HepG2 (cell line): ENCODE measurements around the gene BYSL. TPM values are rescaled to one million over a fixed set of nuclear protein-coding genes. Genes with fewer than 3 reads are reported as not detected.

Experiments used
- AKNA ChIP-seq: sonication (generic); formaldehyde crosslinking; IDR thresholded peaks from 2 replicates; pipeline ENCODE4 v1.4.0; 2020; ENCODE audit warnings: missing genetic modification reagents, borderline replicate concordance
- CBX2 ChIP-seq, 2 experiments: fragments of 200-600 bp in 1 of 2; sonication (generic); formaldehyde crosslinking in 1 of 2; IDR thresholded peaks; 2 replicates each; pipeline versions ENCODE4 v1.7.0 to v1.8.1; 2018 to 2022; ENCODE audit warnings: low read depth in 2 of 2, low read length in 1 of 2, mild to moderate bottlenecking in 1 of 2, missing genetic modification reagents in 1 of 2
- FOXP4 ChIP-seq: sonication (generic); formaldehyde crosslinking; IDR thresholded peaks from 2 replicates; pipeline ENCODE4 v1.4.0; 2020; ENCODE audit warnings: missing genetic modification reagents
- HHEX ChIP-seq: IDR thresholded peaks from 2 replicates; pipeline ENCODE4 v1.6.1; 2016; ENCODE audit warnings: control low read depth
- HMG20B ChIP-seq: conservative IDR thresholded peaks from 2 replicates; pipeline ENCODE4 v1.6.1; 2016; ENCODE audit warnings: missing genetic modification reagents, missing compliant biosample characterization
- MEIS2 ChIP-seq: sonication (generic); formaldehyde crosslinking; IDR thresholded peaks from 2 replicates; pipeline ENCODE4 v1.9.0; 2021; ENCODE audit warnings: mild to moderate bottlenecking, missing genetic modification reagents
- MYPOP ChIP-seq: sonication (generic); formaldehyde crosslinking; IDR thresholded peaks from 2 replicates; pipeline ENCODE4 v1.8.1; 2023; ENCODE audit warnings: mild to moderate bottlenecking, moderate library complexity, missing genetic modification reagents
- NFKBIZ ChIP-seq: IDR thresholded peaks from 2 replicates; pipeline ENCODE4 v1.6.1; 2018; ENCODE audit warnings: missing genetic modification reagents, missing compliant biosample characterization
- NR2F1 ChIP-seq, 2 experiments: fragments of 450-650 bp in 1 of 2; formaldehyde crosslinking in 1 of 2; IDR thresholded peaks; 2 replicates each; pipeline versions ENCODE4 v1.5.0 to v1.6.1; 2016 to 2020; ENCODE audit warnings: mild to moderate bottlenecking in 1 of 2, missing compliant biosample characterization in 1 of 2, missing genetic modification reagents in 1 of 2, moderate library complexity in 1 of 2
- PAX8 ChIP-seq: sonication (generic); formaldehyde crosslinking; IDR thresholded peaks from 2 replicates; pipeline ENCODE4 v1.8.0; 2022; ENCODE audit warnings: mild to moderate bottlenecking, missing genetic modification reagents, borderline replicate concordance
- PHF20 ChIP-seq: sonication (generic); formaldehyde crosslinking; IDR thresholded peaks from 2 replicates; pipeline ENCODE4 v1.5.0; 2020; ENCODE audit warnings: mild to moderate bottlenecking, missing genetic modification reagents
- POLR2G ChIP-seq: fragments of 200-400 bp; formaldehyde crosslinking; IDR thresholded peaks from 2 replicates; pipeline ENCODE4 v1.6.1; 2018; ENCODE audit warnings: mild to moderate bottlenecking, low read depth, low read length, moderate library complexity
- RELA ChIP-seq: sonication (generic); formaldehyde crosslinking; IDR thresholded peaks from 2 replicates; pipeline ENCODE4 v1.4.0; 2020; ENCODE audit warnings: missing genetic modification reagents
- SALL2 ChIP-seq: sonication (generic); formaldehyde crosslinking; IDR thresholded peaks from 2 replicates; pipeline ENCODE4 v1.8.1; 2023; ENCODE audit warnings: mild to moderate bottlenecking, missing genetic modification reagents, inconsistent platforms
- SIN3B ChIP-seq: fragments of 150-350 bp; IDR thresholded peaks from 2 replicates; pipeline ENCODE4 v1.6.1; 2014; ENCODE audit warnings: low read length
- TFDP2 ChIP-seq: sonication (generic); formaldehyde crosslinking; IDR thresholded peaks from 2 replicates; pipeline ENCODE4 v1.4.0; 2020; ENCODE audit warnings: missing genetic modification reagents
- ZC3H4 ChIP-seq: sonication (generic); formaldehyde crosslinking; IDR thresholded peaks from 2 replicates; pipeline ENCODE4 v1.4.0; 2020; ENCODE audit warnings: missing genetic modification reagents, borderline replicate concordance
- ZFP36 ChIP-seq: fragments of 150-350 bp; IDR thresholded peaks from 2 replicates; pipeline ENCODE4 v1.6.1; 2018; ENCODE audit warnings: borderline replicate concordance, low read length, low read depth; ENCODE audit not compliant: partially characterized antibody
- ZMYM2 ChIP-seq: sonication (generic); formaldehyde crosslinking; IDR thresholded peaks from 2 replicates; pipeline ENCODE4 v1.8.0; 2022; ENCODE audit warnings: mild to moderate bottlenecking, missing genetic modification reagents
- ZNF337 ChIP-seq: sonication (generic); formaldehyde crosslinking; IDR thresholded peaks from 2 replicates; pipeline ENCODE4 v1.5.1; 2020; ENCODE audit warnings: missing genetic modification reagents, low read depth, mild to moderate bottlenecking, borderline replicate concordance
- ZNF382 ChIP-seq: sonication (generic); formaldehyde crosslinking; IDR thresholded peaks from 2 replicates; pipeline ENCODE4 v1.5.0; 2020; ENCODE audit warnings: missing genetic modification reagents, mild to moderate bottlenecking, borderline replicate concordance
- ZNF614 ChIP-seq: IDR thresholded peaks from 2 replicates; pipeline ENCODE4 v1.6.1; 2018; ENCODE audit warnings: missing biosample characterization, missing genetic modification reagents, inconsistent platforms, borderline replicate concordance
- ZNF747 ChIP-seq: sonication (generic); formaldehyde crosslinking; IDR thresholded peaks from 2 replicates; pipeline ENCODE4 v1.8.1; 2023; ENCODE audit warnings: missing genetic modification reagents, mild to moderate bottlenecking, borderline replicate concordance
- polyA plus RNA-seq, 8 experiments: library from polyadenylated mRNA; depleted of rRNA in 3 of 8; stranded (reverse) in 7 of 8; unstranded in 1 of 8; fragments of >200 nt; fragmentation: Illumina TruSeq in 4 of 8; extraction: Trizol in 4 of 8; gene quantifications; 2 replicates each; pipeline versions ENCODE4 v1.2.1 to v1.2.3, GENCODE V29; 2011 to 2016; ENCODE audit warnings: low read depth in 4 of 8, missing spikeins in 1 of 8, mixed read lengths in 1 of 8; ENCODE audit not compliant: insufficient read depth in 1 of 8
- total RNA-seq, 5 experiments: library from RNA; depleted of rRNA; stranded (reverse); fragments of >200 nt; fragmentation: Illumina TruSeq; extraction: Trizol; gene quantifications; 2 replicates each; pipeline ENCODE4 v1.2.3, GENCODE V29; 2016; ENCODE audit warnings: low read depth in 1 of 5

BYSL gene
- total and polyA plus RNA-seq, 2 of the 13 experiments (the other 11 are each of a cell fraction or from before 2014, with no cell fraction given): 27.9 to 28.6 TPM

GRCh38 chr6:41921712-41921998 is 356 bp downstream of the BYSL start (continued):
- no peak for TF ChIP-seq PHF20 (CRISPR knock-in tag)
- TF ChIP-seq FOXP4: 0 out of 2 replicates have a peak, but pooled peaks have one; percentile 6
- TF ChIP-seq MEIS2 (CRISPR knock-in tag): no peak
- no peak for TF ChIP-seq AKNA (CRISPR knock-in tag)
- TF ChIP-seq NFKBIZ (CRISPR knock-in tag): no peak
- TF ChIP-seq ZC3H4 (CRISPR knock-in tag): no peak; the same call in 1 of the 2 replicates
- no peak for TF ChIP-seq ZNF382 (CRISPR knock-in tag)
- TF ChIP-seq ZFP36: no peak
- TF ChIP-seq POLR2G: no peak
- TF ChIP-seq ZMYM2: no peak
- TF ChIP-seq PAX8 (CRISPR knock-in tag): no peak
- no peak for TF ChIP-seq SIN3B
- TF ChIP-seq CBX2 (IDR thresholded peaks at IDR 0.05; ENCODE audit: low read depth, low read length): no peak
- TF ChIP-seq CBX2 (CRISPR knock-in tag; IDR thresholded peaks at IDR 0.05; ENCODE audit: low read depth): no peak
- TF ChIP-seq NR2F1 (CRISPR knock-in tag; IDR thresholded peaks at IDR 0.05): no peak
- no peak for TF ChIP-seq ZNF614
- TF ChIP-seq ZNF747 (CRISPR knock-in tag): no peak
- TF ChIP-seq TFDP2: no peak
- no peak for TF ChIP-seq SALL2 (CRISPR knock-in tag)
- TF ChIP-seq ZNF337: no peak
- TF ChIP-seq HHEX: no peak
- no peak for TF ChIP-seq MYPOP
- TF ChIP-seq RELA (CRISPR knock-in tag): no peak
- no peak for TF ChIP-seq HMG20B (CRISPR knock-in tag)
